SK-N-SH treated with all-trans-retinoic acid at 6 μM for 48 hours (cell line): Measurements from ENCODE around the gene KLRF1.

Experiments
- ATAC-seq: fragments of 200-7000 bp; cut with Tn5 transposase; 3 replicates; pipeline ENCODE4 v1.9.1; 2020; ENCODE audit warnings: mild to moderate bottlenecking, moderate library complexity
- ARNTL ChIP-seq: fragments of 450-650 bp; formaldehyde crosslinking; IDR thresholded peaks from 2 replicates; pipeline ENCODE4 v1.5.0; 2020; ENCODE audit warnings: low read depth, mild to moderate bottlenecking, moderate library complexity, borderline replicate concordance
- BACH2 ChIP-seq: fragments of 250-450 bp; sonication (Bioruptor Pico); IDR thresholded peaks from 2 replicates; pipeline ENCODE4 v1.9.0; 2021; ENCODE audit warnings: mild to moderate bottlenecking, borderline replicate concordance
- CSDC2 ChIP-seq: fragments of 250-450 bp; sonication (Bioruptor Pico); IDR thresholded peaks from 2 replicates; pipeline ENCODE4 v1.5.0; 2020; ENCODE audit warnings: mild to moderate bottlenecking, moderate library complexity
- ESRRG ChIP-seq: fragments of 250-450 bp; sonication (Bioruptor Pico); IDR thresholded peaks from 2 replicates; pipeline ENCODE4 v1.6.1; 2021; ENCODE audit warnings: mild to moderate bottlenecking
- GLIS3 ChIP-seq: fragments of 250-450 bp; sonication (Bioruptor Pico); IDR thresholded peaks from 2 replicates; pipeline ENCODE4 v1.5.0; 2020; ENCODE audit warnings: mild to moderate bottlenecking, moderate library complexity
- ISL1 ChIP-seq: fragments of 250-450 bp; sonication (Bioruptor Pico); IDR thresholded peaks from 2 replicates; pipeline ENCODE4 v2.1.2; 2022; ENCODE audit warnings: mild to moderate bottlenecking, moderate library complexity
- OSR1 ChIP-seq: fragments of 250-450 bp; sonication (Bioruptor Pico); IDR thresholded peaks from 2 replicates; pipeline ENCODE4 v1.8.0; 2022; ENCODE audit warnings: moderate library complexity, mild to moderate bottlenecking, inconsistent platforms
- PATZ1 ChIP-seq: fragments of 250-450 bp; sonication (Bioruptor Pico); IDR thresholded peaks from 2 replicates; pipeline ENCODE4 v1.8.0; 2020; ENCODE audit warnings: mild to moderate bottlenecking, moderate library complexity, borderline replicate concordance
- POU6F1 ChIP-seq: fragments of 250-450 bp; sonication (Bioruptor Pico); IDR thresholded peaks from 2 replicates; pipeline ENCODE4 v1.8.0; 2021; ENCODE audit warnings: low read depth, mild to moderate bottlenecking, moderate library complexity, borderline replicate concordance
- RARB ChIP-seq: fragments of 250-450 bp; sonication (Bioruptor Pico); IDR thresholded peaks from 2 replicates; pipeline ENCODE4 v1.8.0; 2021; ENCODE audit warnings: mild to moderate bottlenecking, moderate library complexity
- SNAI2 ChIP-seq: fragments of 250-450 bp; sonication (Bioruptor Pico); IDR thresholded peaks from 2 replicates; pipeline ENCODE4 v1.5.0; 2020; ENCODE audit warnings: mild to moderate bottlenecking, moderate library complexity
- TCF4 ChIP-seq: fragments of 250-450 bp; sonication (Bioruptor Pico); IDR thresholded peaks from 2 replicates; pipeline ENCODE4 v1.8.0; 2021; ENCODE audit warnings: mild to moderate bottlenecking, moderate library complexity, borderline replicate concordance
- TOX ChIP-seq: fragments of 250-450 bp; sonication (Bioruptor Pico); IDR thresholded peaks from 2 replicates; pipeline ENCODE4 v1.8.0; 2021; ENCODE audit warnings: mild to moderate bottlenecking, moderate library complexity, borderline replicate concordance
- TSHZ2 ChIP-seq: fragments of 250-450 bp; sonication (Bioruptor Pico); IDR thresholded peaks from 2 replicates; pipeline ENCODE4 v1.5.0; 2020; ENCODE audit warnings: mild to moderate bottlenecking, moderate library complexity
- ZC3H10 ChIP-seq: fragments of 250-450 bp; sonication (Bioruptor Pico); IDR thresholded peaks from 2 replicates; pipeline ENCODE4 v1.5.1; 2021; ENCODE audit warnings: mild to moderate bottlenecking, moderate library complexity
- ZFP3 ChIP-seq: fragments of 250-450 bp; sonication (Bioruptor Pico); IDR thresholded peaks from 2 replicates; pipeline ENCODE4 v1.5.0; 2020; ENCODE audit warnings: mild to moderate bottlenecking, moderate library complexity
- ZFP30 ChIP-seq: fragments of 450-650 bp; formaldehyde crosslinking; IDR thresholded peaks from 2 replicates; pipeline ENCODE4 v1.5.0; 2022; ENCODE audit warnings: mild to moderate bottlenecking, moderate library complexity
- ZNF565 ChIP-seq: fragments of 450-650 bp; formaldehyde crosslinking; conservative IDR thresholded peaks from 2 replicates; pipeline ENCODE4 v1.5.0; 2020; ENCODE audit warnings: low read depth, mild to moderate bottlenecking, moderate library complexity
- ZNF70 ChIP-seq: fragments of 450-650 bp; formaldehyde crosslinking; IDR thresholded peaks from 2 replicates; pipeline ENCODE4 v1.5.0; 2020; ENCODE audit warnings: mild to moderate bottlenecking, moderate library complexity
- ZNF8 ChIP-seq: fragments of 450-650 bp; formaldehyde crosslinking; IDR thresholded peaks from 2 replicates; pipeline ENCODE4 v1.5.0; 2020; ENCODE audit warnings: mild to moderate bottlenecking, moderate library complexity
- TF ChIP-seq, protein P1 (sequence below): fragments of 250-450 bp; sonication (Bioruptor Pico); IDR thresholded peaks from 2 replicates; pipeline ENCODE4 v1.5.1; 2020; ENCODE audit warnings: low read depth, mild to moderate bottlenecking, moderate library complexity

KLRF1 gene, protein sequence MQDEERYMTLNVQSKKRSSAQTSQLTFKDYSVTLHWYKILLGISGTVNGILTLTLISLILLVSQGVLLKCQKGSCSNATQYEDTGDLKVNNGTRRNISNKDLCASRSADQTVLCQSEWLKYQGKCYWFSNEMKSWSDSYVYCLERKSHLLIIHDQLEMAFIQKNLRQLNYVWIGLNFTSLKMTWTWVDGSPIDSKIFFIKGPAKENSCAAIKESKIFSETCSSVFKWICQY

GRCh38 chr12:9827209-9827888 lies at the start of gene KLRF1:
KLRF1 (plus strand) TSS chr12:9827481; CDS start chr12:9827545, 64 bp downstream.
- TF ChIP-seq ZFP30, result no peak
- no peak for TF ChIP-seq ARNTL (CRISPR knock-in tag)
- no peak for TF ChIP-seq ZNF565 (CRISPR knock-in tag)
- TF ChIP-seq ZC3H10 (CRISPR knock-in tag), result no peak
- TF ChIP-seq TSHZ2 (CRISPR knock-in tag), result no peak
- no peak for TF ChIP-seq BACH2
- TF ChIP-seq GLIS3, result no peak
- TF ChIP-seq ZNF8, result no peak
- TF ChIP-seq CSDC2 (CRISPR knock-in tag), result no peak
- no peak for TF ChIP-seq OSR1
- no peak for TF ChIP-seq PATZ1 (CRISPR knock-in tag)
- no peak for TF ChIP-seq POU6F1
- TF ChIP-seq ISL1 (CRISPR knock-in tag), result no peak
- TF ChIP-seq, protein P1, sequence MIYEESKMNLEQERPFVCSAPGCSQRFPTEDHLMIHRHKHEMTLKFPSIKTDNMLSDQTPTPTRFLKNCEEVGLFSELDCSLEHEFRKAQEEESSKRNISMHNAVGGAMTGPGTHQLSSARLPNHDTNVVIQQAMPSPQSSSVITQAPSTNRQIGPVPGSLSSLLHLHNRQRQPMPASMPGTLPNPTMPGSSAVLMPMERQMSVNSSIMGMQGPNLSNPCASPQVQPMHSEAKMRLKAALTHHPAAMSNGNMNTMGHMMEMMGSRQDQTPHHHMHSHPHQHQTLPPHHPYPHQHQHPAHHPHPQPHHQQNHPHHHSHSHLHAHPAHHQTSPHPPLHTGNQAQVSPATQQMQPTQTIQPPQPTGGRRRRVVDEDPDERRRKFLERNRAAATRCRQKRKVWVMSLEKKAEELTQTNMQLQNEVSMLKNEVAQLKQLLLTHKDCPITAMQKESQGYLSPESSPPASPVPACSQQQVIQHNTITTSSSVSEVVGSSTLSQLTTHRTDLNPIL (CRISPR knock-in tag), result no peak
- no peak for TF ChIP-seq RARB
- TF ChIP-seq TOX (CRISPR knock-in tag), result no peak
- no peak for TF ChIP-seq SNAI2
- TF ChIP-seq ZNF70 (CRISPR knock-in tag), result no peak
- no peak for TF ChIP-seq TCF4 (CRISPR knock-in tag)
- TF ChIP-seq, all 23 proteins: peak for 0
- ATAC-seq, result no peak

DNA sequence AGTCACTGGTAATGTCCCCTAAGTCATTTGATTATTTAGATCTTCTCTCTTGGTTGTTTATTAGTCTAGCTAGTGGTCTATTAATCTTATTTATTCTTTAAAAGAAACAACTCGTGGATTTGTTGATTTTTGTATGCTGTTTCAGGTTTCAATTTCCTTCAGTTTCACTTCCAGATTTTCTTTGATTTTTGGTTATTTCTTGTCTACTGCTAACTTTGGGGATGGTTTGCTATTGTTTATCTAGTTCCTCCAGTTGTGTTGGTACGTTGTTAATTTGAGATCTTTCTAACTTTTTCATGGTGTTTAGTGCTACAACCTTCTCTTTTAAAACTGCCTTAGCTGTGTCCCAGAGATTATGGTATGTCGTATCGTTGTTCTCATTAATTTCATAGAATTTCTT lies 48.1 kb upstream of the KLRF1 start:
- no peak for ATAC-seq

GRCh38 chr12:9781360-9781759 lies 45.9 kb upstream of the KLRF1 start:
- ATAC-seq, result no peak
- TF ChIP-seq CSDC2 (CRISPR knock-in tag) (no peak), ZC3H10 (CRISPR knock-in tag) (no peak), ZFP3 (CRISPR knock-in tag) (no peak), TOX (CRISPR knock-in tag) (no peak), ESRRG (CRISPR knock-in tag) (no peak), ISL1 (CRISPR knock-in tag) (no peak), POU6F1 (no peak), BACH2 (no peak), RARB (no peak), OSR1 (no peak), ZNF8 (no peak), TSHZ2 (CRISPR knock-in tag) (no peak), GLIS3 (no peak), ZFP30 (no peak)
- TF ChIP-seq, protein P1 (CRISPR knock-in tag), result no peak

More for the DNA sequence above, 48.1 kb upstream of the KLRF1 start:
- TF ChIP-seq ZFP30 (no peak), CSDC2 (CRISPR knock-in tag) (no peak), TCF4 (CRISPR knock-in tag) (no peak), SNAI2 (no peak), GLIS3 (no peak)
